Astrocyte (in vitro differentiated cells and primary cell): ENCODE results near the gene ZFYVE28.

Experiments
- EZH2 ChIP-seq: IDR thresholded peaks from 2 replicates; pipeline ENCODE4 v1.6.1; 2012; ENCODE audit warnings: mild to moderate bottlenecking, low read length, inconsistent platforms; ENCODE audit not compliant: insufficient read depth
- TF ChIP-seq, protein P1 (sequence below): IDR thresholded peaks from 2 replicates; pipeline ENCODE4 v1.5.1; 2011; ENCODE audit warnings: low read depth, mild to moderate bottlenecking, inconsistent platforms, low read length, moderate library complexity; ENCODE audit not compliant: insufficient read depth

DNA sequence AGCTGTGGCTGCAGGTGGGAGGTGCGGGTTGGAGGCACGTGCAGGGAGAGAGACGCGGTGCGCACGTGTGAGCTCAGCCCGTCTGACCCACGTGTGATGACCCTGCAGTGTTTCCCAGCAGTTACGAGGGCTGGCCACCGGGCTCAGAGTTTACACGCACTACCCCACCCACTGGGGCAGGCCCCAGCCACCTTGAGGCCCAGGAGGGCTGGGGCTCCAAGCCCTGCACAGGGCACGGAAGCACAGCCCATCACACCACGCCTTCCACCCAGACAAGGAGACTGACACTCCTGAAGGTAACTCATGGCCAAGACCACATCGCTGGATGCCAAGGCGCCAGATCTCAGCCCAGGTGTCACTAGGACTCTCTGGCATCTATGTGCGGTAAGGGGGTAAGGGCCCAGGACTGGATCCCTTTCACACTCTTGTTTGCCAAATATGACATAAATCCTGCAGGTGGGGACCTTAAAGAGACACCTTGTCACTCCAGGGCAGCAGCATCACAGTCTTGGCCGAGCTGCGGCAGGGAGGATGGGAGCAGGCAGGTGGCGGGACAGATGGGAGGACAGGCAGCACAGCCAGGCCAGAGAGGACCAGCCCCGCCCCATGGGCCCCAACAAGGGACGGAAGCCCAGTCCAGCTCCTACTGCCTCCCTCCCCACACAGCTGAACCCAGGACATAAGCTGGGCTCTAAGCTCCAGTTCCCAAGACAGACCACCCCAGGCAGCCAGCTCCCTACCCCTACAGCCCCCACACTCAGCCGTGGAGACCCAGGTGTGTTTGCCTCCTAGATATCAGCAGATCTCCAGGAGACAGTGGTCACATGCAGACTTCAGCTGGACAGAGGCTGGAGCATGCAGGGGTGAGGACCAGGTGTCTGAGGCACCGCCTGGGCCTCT lies 56.8 kb downstream of the ZFYVE28 start:
- TF ChIP-seq, protein P1, sequence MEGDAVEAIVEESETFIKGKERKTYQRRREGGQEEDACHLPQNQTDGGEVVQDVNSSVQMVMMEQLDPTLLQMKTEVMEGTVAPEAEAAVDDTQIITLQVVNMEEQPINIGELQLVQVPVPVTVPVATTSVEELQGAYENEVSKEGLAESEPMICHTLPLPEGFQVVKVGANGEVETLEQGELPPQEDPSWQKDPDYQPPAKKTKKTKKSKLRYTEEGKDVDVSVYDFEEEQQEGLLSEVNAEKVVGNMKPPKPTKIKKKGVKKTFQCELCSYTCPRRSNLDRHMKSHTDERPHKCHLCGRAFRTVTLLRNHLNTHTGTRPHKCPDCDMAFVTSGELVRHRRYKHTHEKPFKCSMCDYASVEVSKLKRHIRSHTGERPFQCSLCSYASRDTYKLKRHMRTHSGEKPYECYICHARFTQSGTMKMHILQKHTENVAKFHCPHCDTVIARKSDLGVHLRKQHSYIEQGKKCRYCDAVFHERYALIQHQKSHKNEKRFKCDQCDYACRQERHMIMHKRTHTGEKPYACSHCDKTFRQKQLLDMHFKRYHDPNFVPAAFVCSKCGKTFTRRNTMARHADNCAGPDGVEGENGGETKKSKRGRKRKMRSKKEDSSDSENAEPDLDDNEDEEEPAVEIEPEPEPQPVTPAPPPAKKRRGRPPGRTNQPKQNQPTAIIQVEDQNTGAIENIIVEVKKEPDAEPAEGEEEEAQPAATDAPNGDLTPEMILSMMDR, result no peak
- no peak for TF ChIP-seq EZH2
